Measurements from ENCODE around the gene ITPKC.
"Not testable (repeated sequence)": the region's sequence is repeated elsewhere in the genome, so short reads cannot be mapped to it uniquely, and the experiment has no call there.

ITPKC gene

GRCh38 chr19:40721140-40721486 is 4.2 kb downstream of the ITPKC start:
- H3K4me3 ChIP-seq (ENCODE audit: low read depth, low read length) = no peak overlapping the region
- no peak for TF ChIP-seq CTCF (IDR thresholded peaks at IDR 0.05; ENCODE audit: borderline replicate concordance, insufficient read depth, low read depth, low read length)

DNA sequence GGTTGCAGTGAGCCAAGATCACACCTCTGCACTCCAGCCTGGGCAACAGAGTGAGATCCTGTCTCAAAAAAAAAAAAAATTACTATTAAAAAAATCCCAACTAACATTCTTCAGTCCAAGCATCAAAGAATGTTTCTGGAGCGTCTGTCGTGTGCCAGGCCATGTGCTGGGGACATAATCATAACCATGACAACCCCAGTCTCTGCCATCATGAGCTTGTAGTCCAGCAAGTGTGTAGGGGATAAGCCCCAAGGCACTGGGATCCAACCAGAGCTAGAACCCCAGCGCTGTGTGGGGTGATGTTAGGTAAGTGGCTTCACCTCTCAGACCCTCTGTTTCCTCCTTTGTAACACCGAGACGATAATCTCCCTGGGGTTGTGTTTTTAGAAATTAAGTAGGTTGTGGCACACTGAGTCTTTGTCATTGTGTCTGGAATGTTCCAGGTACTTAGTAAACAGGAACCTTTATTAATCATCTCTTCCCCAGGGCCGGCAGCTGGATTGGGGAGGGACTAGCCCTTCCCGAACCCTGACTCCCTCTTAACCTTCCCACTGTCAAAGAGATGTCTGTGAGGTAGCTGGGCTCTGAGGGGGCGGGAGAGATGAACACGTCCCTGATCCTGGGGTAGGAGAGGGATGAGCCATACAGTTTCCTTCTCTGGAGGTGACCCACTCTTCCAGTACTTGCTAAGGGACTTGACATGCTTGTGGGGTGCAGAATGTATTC is 5.2 kb downstream of the ITPKC start:
- no peak for TF ChIP-seq CTCF (IDR thresholded peaks at IDR 0.05; ENCODE audit: borderline replicate concordance, insufficient read depth, low read depth, low read length)
- no peak overlapping the region for H3K4me3 ChIP-seq (ENCODE audit: low read depth, low read length)

- no peak for TF ChIP-seq CTCF (IDR thresholded peaks at IDR 0.05; ENCODE audit: borderline replicate concordance, insufficient read depth, low read depth, low read length)
- no peak overlapping the region for H3K4me3 ChIP-seq (ENCODE audit: low read depth, low read length)
Measured at GRCh38 chr19:40723661-40724254, 6.8 kb downstream of the ITPKC start.

- no peak overlapping the region for H3K4me3 ChIP-seq (ENCODE audit: low read depth, low read length)
- TF ChIP-seq CTCF (IDR thresholded peaks at IDR 0.05; ENCODE audit: borderline replicate concordance, insufficient read depth, low read depth, low read length) = no peak
Measured at GRCh38 chr19:40724315-40724714, 7.4 kb downstream of the ITPKC start.

DNA sequence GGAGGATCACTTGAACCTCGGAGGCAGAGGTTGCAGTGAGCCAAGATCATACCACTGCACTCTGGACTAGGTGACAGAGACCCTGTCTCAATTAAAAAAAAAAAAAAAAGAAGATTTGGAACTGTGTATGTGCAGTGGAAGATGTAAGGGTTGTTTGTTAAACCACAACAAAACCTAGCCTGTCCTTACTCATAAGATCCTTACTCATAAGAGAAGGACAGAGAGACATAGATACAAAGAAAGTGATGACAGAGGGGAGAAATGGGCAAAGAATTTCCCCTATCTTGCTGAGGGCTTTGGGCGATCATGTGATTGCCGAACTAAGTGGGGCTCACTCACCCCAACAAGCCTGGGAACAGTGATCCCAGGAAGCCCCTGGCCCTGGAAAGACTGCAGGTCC is 7.9 kb downstream of the ITPKC start:
- H3K4me3 ChIP-seq (ENCODE audit: low read depth, low read length) = no peak overlapping the region
- TF ChIP-seq CTCF (IDR thresholded peaks at IDR 0.05; ENCODE audit: borderline replicate concordance, insufficient read depth, low read depth, low read length) = no peak

GRCh38 chr19:40726279-40726678 is 9.4 kb downstream of the ITPKC start:
- H3K4me3 ChIP-seq (ENCODE audit: low read depth, low read length) = no peak overlapping the region
- no peak for TF ChIP-seq CTCF (IDR thresholded peaks at IDR 0.05; ENCODE audit: borderline replicate concordance, insufficient read depth, low read depth, low read length)

DNA sequence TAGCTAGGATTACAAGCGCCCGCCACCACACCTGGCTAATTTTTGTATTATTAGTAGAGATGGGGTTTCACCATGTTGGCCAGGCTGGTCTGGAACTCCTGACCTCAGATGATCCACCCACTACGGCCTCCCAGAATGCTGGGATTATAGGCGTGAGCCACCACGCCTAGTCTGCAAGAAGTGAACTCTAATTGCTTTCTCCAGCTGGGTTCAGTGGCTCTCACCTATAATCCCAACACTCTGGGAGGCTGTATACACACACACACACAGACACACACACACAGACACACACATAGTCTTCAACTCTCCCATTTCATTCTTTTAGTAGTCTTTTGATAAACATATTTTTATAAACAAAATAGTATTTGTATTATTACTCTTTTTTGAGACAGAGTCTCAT is 13.2 kb downstream of the ITPKC start:
- not testable (repeated sequence) for H3K4me3 ChIP-seq (ENCODE audit: low read depth, low read length)

DNA sequence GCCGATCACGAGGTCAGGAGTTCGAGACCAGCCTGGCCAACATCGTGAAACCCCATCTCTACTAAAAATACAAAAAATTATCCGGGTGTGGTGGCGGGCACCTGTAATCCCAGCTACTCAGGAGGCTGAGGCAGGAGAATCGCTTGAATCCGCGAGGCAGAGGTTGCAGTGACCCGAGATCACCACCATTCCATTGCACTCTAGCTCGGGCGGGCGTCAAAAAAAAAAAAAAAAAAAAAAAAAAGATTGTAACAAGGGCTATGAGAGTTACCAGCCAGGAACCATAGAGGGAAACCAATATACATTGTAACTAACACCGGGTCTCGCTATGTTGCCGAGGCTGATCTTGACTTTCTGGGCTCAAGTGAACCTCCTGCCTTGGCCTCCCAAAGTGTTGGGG is 15.4 kb downstream of the ITPKC start:
- H3K4me3 ChIP-seq (ENCODE audit: low read depth, low read length) = not testable (repeated sequence)
